SJSA1 (cell line): ENCODE results near the gene STXBP5. TPM values are rescaled to one million over a fixed set of nuclear protein-coding genes. Genes with fewer than 3 reads are reported as not detected.
A peak's percentile ranks its signal among the peaks of the same experiment; 100 is the strongest.

Experiments used
- DNase-seq, 2 experiments: peaks; one replicate each; pipeline ENCODE4 v3.0.0-alpha.2; 2015 to 2020; ENCODE audit warnings: low spot score in 2 of 2, low read depth in 1 of 2
- H3K27ac ChIP-seq: fragments of 250-450 bp; sonication (Bioruptor Pico); 2 replicates; pipeline ENCODE4 v1.5.1; 2020; ENCODE audit warnings: mild to moderate bottlenecking, moderate library complexity
- H3K27me3 ChIP-seq: fragments of 250-450 bp; sonication (Bioruptor Pico); replicated peaks from 2 replicates; pipeline ENCODE4 v1.5.1; 2020; ENCODE audit warnings: mild to moderate bottlenecking, moderate library complexity
- H3K36me3 ChIP-seq: fragments of 250-450 bp; sonication (Bioruptor Pico); 2 replicates; pipeline ENCODE4 v1.5.1; 2020; ENCODE audit warnings: mild to moderate bottlenecking
- H3K4me1 ChIP-seq: fragments of 250-450 bp; sonication (Bioruptor Pico); replicated peaks from 2 replicates; pipeline ENCODE4 v1.6.1; 2021; ENCODE audit warnings: mild to moderate bottlenecking
- H3K4me3 ChIP-seq: fragments of 250-450 bp; sonication (Bioruptor Pico); 2 replicates; pipeline ENCODE4 v1.5.1; 2020; ENCODE audit warnings: mild to moderate bottlenecking
- H3K9me3 ChIP-seq: fragments of 250-450 bp; sonication (Bioruptor Pico); replicated peaks from 2 replicates; pipeline ENCODE4 v1.5.1; 2020; ENCODE audit warnings: mild to moderate bottlenecking
- total RNA-seq: library from RNA; depleted of rRNA; stranded (reverse); fragments of >200 nt; shearing (Covaris generic); gene quantifications from 2 replicates; pipeline ENCODE4 v1.2.3, GENCODE V29; 2014; rRNA removed

Gene STXBP5
- 12.4 and 19.5 TPM in 2 replicates for total RNA-seq

- Histone ChIP-seq H3K27ac (peak within 1 kb of the TSS; percentile 71), H3K4me3 (peak within 1 kb of the TSS; percentile 92), H3K36me3 (no peaks in the 10 kb centered on the region), H3K4me1 (peaks cover 15% of the 10 kb centered on the region), H3K27me3 (no peaks in the 10 kb centered on the region), H3K9me3 (no peaks in the 10 kb centered on the region)
- peak; percentile 54 to 56 for DNase-seq
Measured at GRCh38 chr6:147204060-147204785, at the start of gene STXBP5. Gene STXBP5, plus strand, starts transcription at chr6:147204417. Its CDS starts 116 bp downstream, at chr6:147204533.

- Histone ChIP-seq H3K27me3 (no peaks in the 10 kb centered on the region), H3K36me3 (no peaks in the 10 kb centered on the region), H3K4me1 (no peaks in the 10 kb centered on the region), H3K4me3 (no peak overlapping the region), H3K27ac (no peak overlapping the region), H3K9me3 (no peaks in the 10 kb centered on the region)
- no peak for DNase-seq
Measured at GRCh38 chr6:147154454-147154853, 49.8 kb upstream of the STXBP5 start.

- no peak for DNase-seq
- H3K27me3 ChIP-seq, result no peaks in the 10 kb centered on the region
- no peak overlapping the region for H3K27ac ChIP-seq
- H3K36me3 ChIP-seq, result no peaks in the 10 kb centered on the region
- H3K4me3 ChIP-seq, result no peak overlapping the region
- no peaks in the 10 kb centered on the region for H3K4me1 ChIP-seq
- H3K9me3 ChIP-seq, result no peaks in the 10 kb centered on the region
Measured at GRCh38 chr6:147156218-147156617, 48.0 kb upstream of the STXBP5 start.

GRCh38 chr6:147156799-147157382, 47.3 kb upstream of the STXBP5 start:
- DNase-seq, result no peak
- no peak overlapping the region for H3K4me3 ChIP-seq
- no peaks in the 10 kb centered on the region for H3K27me3 ChIP-seq
- no peak overlapping the region for H3K27ac ChIP-seq
- H3K4me1 ChIP-seq, result no peaks in the 10 kb centered on the region
- H3K9me3 ChIP-seq, result no peaks in the 10 kb centered on the region
- H3K36me3 ChIP-seq, result no peaks in the 10 kb centered on the region

- Histone ChIP-seq H3K4me1 (no peaks in the 10 kb centered on the region), H3K36me3 (no peaks in the 10 kb centered on the region), H3K27ac (no peak overlapping the region), H3K9me3 (no peaks in the 10 kb centered on the region), H3K4me3 (no peak overlapping the region), H3K27me3 (no peaks in the 10 kb centered on the region)
- DNase-seq, result no peak
Measured at GRCh38 chr6:147157930-147158329, 46.3 kb upstream of the STXBP5 start.

- no peaks in the 10 kb centered on the region for H3K27me3 ChIP-seq
- no peak overlapping the region for H3K4me3 ChIP-seq
- DNase-seq, result no peak
- H3K27ac ChIP-seq, result no peak overlapping the region
- H3K36me3 ChIP-seq, result no peaks in the 10 kb centered on the region
- H3K9me3 ChIP-seq, result no peaks in the 10 kb centered on the region
- no peaks in the 10 kb centered on the region for H3K4me1 ChIP-seq
Measured at GRCh38 chr6:147158881-147159280, 45.3 kb upstream of the STXBP5 start.

- no peaks in the 10 kb centered on the region for H3K9me3 ChIP-seq
- no peaks in the 10 kb centered on the region for H3K36me3 ChIP-seq
- H3K4me1 ChIP-seq, result no peaks in the 10 kb centered on the region
- DNase-seq, result no peak
- H3K27ac ChIP-seq, result no peak overlapping the region
- H3K27me3 ChIP-seq, result no peaks in the 10 kb centered on the region
- H3K4me3 ChIP-seq, result no peak overlapping the region
Measured at GRCh38 chr6:147159536-147160374, 44.5 kb upstream of the STXBP5 start.

- Histone ChIP-seq H3K4me3 (no peak overlapping the region), H3K4me1 (no peaks in the 10 kb centered on the region), H3K27ac (no peak overlapping the region), H3K36me3 (no peaks in the 10 kb centered on the region), H3K9me3 (no peaks in the 10 kb centered on the region), H3K27me3 (no peaks in the 10 kb centered on the region)
- DNase-seq, result no peak
Measured at GRCh38 chr6:147160593-147160992, 43.6 kb upstream of the STXBP5 start.

- Histone ChIP-seq H3K36me3 (no peaks in the 10 kb centered on the region), H3K4me3 (no peak overlapping the region), H3K27ac (no peak overlapping the region), H3K4me1 (no peaks in the 10 kb centered on the region), H3K9me3 (no peaks in the 10 kb centered on the region), H3K27me3 (no peaks in the 10 kb centered on the region)
- no peak for DNase-seq
Measured at GRCh38 chr6:147161253-147161973, 42.8 kb upstream of the STXBP5 start.

GRCh38 chr6:147161974-147162495, 42.2 kb upstream of the STXBP5 start:
- H3K36me3 ChIP-seq, result no peaks in the 10 kb centered on the region
- no peaks in the 10 kb centered on the region for H3K9me3 ChIP-seq
- H3K27ac ChIP-seq, result no peak overlapping the region
- H3K4me1 ChIP-seq, result no peaks in the 10 kb centered on the region
- DNase-seq, result no peak
- H3K27me3 ChIP-seq, result no peaks in the 10 kb centered on the region
- H3K4me3 ChIP-seq, result no peak overlapping the region

GRCh38 chr6:147164761-147165160, 39.5 kb upstream of the STXBP5 start:
- no peak for DNase-seq
- Histone ChIP-seq H3K4me3 (no peak overlapping the region), H3K36me3 (no peaks in the 10 kb centered on the region), H3K27ac (no peak overlapping the region), H3K9me3 (no peaks in the 10 kb centered on the region), H3K27me3 (no peaks in the 10 kb centered on the region), H3K4me1 (no peaks in the 10 kb centered on the region)

- no peaks in the 10 kb centered on the region for H3K4me1 ChIP-seq
- no peaks in the 10 kb centered on the region for H3K9me3 ChIP-seq
- H3K4me3 ChIP-seq, result no peak overlapping the region
- H3K27ac ChIP-seq, result no peak overlapping the region
- no peaks in the 10 kb centered on the region for H3K27me3 ChIP-seq
- no peaks in the 10 kb centered on the region for H3K36me3 ChIP-seq
- no peak for DNase-seq
Measured at GRCh38 chr6:147166360-147166944, 37.8 kb upstream of the STXBP5 start.

GRCh38 chr6:147166992-147167391, 37.2 kb upstream of the STXBP5 start:
- Histone ChIP-seq H3K27me3 (no peaks in the 10 kb centered on the region), H3K9me3 (no peaks in the 10 kb centered on the region), H3K4me1 (no peaks in the 10 kb centered on the region), H3K27ac (no peak overlapping the region), H3K4me3 (no peak overlapping the region), H3K36me3 (no peaks in the 10 kb centered on the region)
- no peak for DNase-seq
